Activated naive CD4-positive, alpha-beta T cell treated with Interleukin-2 at 50 U/mL for 16 hours (primary cell): Measurements from ENCODE around the gene ITGB3.

Source experiments
- DNase-seq: peaks from one replicate; pipeline ENCODE4 v3.0.0-alpha.2; 2020

ITGB3 gene

DNA sequence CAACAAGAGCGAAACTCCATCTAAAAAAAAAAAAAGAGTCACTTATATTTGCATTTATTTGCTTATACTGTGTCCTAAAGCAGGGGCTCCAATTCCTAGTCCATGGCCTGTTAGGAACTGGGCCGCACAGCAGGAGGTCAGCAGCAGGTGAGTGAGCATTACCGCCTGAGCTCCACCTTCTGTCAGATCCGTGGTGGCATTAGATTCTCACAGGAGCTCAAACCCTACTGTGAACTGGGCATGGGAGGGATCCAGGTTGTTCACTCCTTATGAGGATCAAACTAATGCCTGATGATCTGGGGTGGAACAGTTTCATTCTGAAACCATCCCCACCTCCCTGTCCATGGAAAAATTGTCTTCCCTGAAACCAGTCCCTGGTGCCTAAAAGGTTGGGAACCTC, 24.9 kb downstream of the ITGB3 start:
- no peak for DNase-seq

DNA sequence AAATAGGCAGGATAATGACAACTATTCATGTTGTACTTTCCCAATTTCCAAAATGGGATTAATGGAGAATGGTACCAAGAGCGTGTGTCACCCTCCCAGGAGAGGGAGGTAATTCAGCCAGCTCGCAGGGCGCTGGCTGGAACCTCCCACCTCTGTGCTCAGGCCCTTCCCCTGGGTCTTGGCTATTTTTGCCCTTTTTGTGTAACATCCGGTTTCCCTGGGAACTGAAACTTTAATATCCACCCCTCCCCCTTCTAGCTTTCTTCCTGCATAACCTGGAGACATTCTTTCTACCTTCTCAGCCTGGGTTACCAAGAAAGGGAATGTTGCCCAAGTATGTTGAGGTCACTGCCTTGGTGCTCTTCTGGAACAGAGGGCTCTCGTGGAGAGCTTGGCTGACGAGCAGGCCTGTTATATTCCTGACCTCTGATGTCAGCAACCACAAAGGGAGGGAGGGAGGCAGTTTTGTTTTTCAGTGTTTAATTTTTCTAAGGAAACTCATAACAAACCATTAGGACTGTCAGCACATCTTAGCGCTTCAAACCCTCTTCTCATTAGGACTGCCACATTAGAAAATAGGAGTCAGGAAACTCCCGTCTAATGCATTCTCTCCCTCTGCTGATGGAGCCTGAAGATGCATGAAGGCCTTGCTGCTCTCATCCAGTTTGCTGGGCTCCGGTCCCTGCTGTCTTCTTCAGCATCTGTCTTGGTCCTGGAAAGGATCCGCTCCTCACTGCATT, 25.6 kb downstream of the ITGB3 start:
- no peak for DNase-seq

DNA sequence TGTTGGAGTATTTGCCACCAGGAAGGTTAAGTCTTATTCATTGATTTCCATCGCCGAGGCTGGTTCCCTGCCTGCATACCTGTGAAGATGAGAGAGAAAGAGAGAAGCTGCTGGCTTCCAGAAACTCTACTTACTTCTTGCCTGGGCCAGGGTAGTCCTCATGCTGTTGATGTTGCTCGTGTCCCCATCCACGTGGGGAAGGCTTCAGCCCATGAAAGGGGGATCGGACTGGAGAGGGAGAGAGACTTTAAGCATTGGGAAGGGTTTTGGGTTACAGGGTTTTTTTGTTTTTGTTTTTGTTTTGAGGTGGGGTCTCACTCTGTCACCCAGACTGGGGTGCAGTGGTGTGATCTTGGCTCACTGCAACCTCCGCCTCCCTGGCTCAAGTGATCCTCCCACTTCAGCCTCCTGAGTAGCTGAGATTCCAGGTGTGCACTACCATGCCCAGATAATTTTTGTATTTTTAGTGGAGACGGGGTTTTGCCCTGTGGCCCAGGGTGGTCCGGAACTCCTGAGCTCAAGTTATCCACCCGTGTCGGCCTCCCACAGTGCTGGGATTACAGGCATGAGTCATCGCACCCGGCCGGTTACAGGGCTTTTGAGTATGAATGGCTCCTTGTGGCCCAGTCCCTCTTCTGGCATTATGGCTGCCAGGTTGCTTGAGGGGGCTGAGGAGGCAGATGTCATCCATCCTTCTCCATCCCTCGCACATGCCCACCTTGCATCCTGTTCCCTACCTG, 26.6 kb downstream of the ITGB3 start:
- DNase-seq: no peak

DNA sequence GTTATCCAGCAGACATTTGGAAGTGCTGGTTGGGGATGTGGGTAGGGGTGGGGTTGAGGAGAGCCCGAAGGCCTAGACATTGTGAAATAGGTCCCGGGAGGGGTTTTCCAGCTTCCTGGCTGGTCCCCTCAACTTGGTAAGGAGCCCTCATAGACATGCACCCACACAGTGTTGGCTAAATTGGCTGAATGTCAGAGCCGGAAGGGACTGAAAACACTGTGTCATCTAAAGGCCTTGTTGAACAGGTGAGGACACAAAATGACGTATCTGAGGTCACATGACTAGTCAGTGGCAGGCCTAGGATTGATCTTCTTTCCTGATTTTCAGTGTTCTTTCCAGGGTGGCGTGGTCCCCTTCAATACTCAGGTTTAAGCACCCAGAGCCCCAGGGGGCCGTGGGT, 27.6 kb downstream of the ITGB3 start:
- no peak for DNase-seq

DNA sequence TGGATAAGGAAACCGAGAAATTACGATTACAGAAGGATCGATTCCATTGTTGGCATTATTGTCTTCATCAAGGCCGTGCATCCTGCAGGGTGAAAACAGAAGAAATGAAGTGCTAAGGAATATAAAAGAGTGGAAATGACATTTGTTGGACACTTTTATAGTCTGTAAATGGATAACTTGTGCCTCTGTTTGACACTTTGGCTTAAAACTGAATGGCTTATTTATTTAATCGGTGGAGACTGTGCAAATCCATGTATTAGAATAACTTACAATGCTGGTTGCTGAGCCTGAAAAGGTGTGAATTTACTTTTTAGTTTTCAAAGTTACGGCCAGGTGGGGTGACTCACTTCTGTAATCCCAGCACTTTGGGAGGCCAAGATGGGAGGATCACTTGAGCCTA, 31.4 kb downstream of the ITGB3 start:
- no peak for DNase-seq

DNA sequence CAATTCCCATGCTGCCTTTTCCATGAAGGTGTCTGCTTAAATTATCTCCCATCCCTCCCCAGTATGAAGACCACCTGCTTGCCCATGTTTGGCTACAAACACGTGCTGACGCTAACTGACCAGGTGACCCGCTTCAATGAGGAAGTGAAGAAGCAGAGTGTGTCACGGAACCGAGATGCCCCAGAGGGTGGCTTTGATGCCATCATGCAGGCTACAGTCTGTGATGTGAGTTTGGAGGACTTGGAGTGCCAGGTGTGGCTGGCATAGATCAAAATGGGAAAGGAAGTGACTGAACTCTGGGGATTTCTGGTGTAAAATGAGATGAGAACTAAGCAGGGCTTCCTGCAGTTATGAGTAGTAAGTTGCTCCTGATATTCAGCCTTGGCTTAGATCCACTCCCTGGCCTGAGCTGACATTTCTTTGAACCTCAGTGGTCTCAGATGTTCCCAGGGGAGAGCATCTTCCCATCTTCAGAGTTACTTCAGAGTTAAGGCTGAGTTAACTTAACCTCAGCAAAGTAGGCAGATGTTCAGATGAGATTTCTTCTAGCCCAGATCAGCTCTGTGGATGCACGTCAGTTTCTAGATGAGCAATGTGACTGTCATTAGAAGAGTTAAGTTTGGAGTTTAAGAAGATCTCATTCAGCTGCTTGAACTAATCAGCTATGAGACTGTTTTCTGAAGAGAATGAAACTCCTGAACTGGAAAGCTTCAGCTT, 32.7 kb downstream of the ITGB3 start:
- DNase-seq: no peak

DNA sequence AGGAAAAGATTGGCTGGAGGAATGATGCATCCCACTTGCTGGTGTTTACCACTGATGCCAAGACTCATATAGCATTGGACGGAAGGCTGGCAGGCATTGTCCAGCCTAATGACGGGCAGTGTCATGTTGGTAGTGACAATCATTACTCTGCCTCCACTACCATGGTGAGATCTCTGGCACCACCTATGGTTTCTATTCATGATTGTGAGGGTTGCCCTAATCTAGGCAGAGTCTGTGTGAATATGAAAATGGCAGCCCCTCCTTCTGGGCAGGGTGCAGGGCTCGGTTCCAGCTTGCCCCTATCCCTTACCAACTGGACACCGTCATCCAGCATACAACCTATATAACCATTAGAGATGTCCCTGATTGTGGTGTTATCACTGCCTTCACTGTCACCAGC, 33.4 kb downstream of the ITGB3 start:
- no peak for DNase-seq

GRCh38 chr17:47287639-47288038, 34.0 kb downstream of the ITGB3 start:
- DNase-seq: no peak

GRCh38 chr17:47288531-47289116, 35.0 kb downstream of the ITGB3 start:
- DNase-seq: no peak

DNA sequence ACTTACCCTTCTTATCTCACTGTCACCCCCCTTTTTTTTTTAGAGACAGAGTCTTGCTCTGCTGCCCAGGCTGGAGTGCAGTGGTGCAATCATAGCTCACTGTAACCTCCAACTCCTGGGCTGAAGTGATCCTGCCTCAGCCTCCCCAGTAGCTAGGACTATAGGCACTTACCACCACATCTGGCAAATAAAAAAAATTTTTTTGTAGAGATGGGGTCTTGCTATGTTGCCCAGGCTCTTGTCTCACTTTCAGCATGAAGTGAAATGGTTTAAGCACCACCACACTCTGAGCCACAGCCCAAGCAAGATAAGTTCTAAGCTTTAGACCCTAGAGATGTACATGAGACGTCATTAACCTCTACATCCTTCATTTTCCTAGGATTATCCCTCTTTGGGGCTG, 35.7 kb downstream of the ITGB3 start:
- DNase-seq: no peak

- no peak for DNase-seq
Observed at GRCh38 chr17:47290870-47291241, 37.2 kb downstream of the ITGB3 start.

DNA sequence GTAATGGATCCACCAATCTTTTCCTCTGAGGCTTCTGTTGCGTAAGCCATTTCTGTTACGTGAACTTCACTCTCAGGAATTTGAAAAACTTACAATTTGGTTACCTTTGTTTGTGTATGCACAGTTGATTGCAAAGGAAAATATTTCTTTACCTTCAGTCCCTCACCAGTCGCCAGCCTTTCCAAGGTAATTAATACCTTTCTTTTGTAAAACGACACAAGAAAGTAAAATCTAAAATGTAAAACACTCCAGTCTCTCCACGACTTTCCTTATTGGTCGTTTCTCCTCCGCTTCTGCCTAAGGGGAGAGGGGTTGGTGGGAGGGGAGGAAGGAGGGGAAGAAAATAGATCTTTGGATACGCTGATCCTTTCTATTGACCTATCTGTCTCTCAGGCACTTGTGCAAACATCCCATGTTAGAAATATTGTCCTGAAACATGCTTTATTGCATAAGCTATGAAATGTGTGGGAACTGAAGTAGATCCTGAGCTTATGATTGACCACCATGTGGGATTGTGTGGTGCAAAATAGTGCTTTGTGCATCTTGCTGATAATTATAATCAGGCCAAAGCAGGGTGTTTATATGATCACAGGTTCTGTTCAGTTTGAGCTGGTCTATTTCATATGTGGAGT, 37.7 kb downstream of the ITGB3 start:
- no peak for DNase-seq

- no peak for DNase-seq
Observed at GRCh38 chr17:47292206-47292605, 38.6 kb downstream of the ITGB3 start.

DNA sequence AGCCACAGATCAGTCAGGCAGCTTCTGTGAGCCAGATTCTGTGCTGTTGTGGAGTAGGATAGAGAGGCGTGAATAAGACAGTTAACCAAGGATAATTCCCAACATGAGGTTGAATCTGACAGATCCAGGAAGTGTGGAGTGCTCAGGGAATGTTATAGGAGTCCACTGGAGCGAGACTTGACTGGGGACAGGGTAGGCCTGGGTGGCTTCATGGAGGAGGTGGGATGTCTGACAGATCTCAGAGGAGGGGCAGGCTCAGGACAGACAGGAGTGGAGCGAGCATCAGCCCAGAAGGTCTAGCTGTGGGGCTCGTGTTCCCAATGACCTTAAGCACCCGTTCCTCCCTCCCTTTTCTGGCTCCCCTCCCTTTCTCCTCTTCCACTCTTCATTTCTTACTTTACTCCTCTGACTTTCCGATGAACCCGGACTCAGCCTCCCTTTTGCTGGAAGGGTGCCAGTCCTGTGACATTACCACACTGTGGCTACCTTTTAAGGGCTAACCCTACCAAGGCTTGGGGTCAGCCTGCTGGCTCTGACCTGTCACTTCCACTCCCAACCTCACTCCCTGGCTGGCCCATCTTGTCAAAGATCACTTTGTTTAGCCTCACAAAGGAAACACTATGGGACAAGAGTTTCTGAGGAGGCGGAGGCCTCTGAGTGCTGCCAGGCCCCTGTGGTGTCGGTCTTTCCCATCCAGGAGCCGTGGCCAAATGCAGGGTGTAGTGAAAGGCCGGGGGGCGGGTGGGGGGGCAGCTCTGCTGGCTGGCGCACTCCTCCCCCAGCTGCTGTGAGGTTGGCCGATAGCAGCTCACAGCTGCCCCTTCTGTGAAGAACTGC, 41.6 kb downstream of the ITGB3 start:
- DNase-seq: no peak

DNA sequence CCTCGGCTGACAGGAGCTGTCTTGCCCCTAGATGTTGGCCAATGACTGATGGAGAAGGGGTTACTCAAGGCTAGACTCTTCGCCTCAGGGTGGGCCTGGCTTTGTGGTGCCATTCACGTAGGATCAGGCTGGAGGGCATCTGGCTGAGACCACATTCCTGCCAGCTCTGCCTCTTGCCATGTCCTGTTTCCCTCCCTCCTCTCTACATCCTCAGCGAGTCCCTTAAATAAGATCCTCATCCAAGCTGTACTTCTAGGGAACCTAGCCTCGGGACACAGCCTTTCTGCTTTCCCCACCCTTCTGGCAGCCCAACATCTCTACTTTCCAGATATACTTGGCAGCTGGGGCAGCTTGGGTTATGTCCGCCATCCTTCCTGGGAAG, 42.2 kb downstream of the ITGB3 start:
- no peak for DNase-seq

- no peak for DNase-seq
Observed at GRCh38 chr17:47297661-47298400, 44.2 kb downstream of the ITGB3 start.

GRCh38 chr17:47298712-47299111, 45.1 kb downstream of the ITGB3 start:
- DNase-seq: no peak

GRCh38 chr17:47299239-47299910, 45.7 kb downstream of the ITGB3 start:
- DNase-seq: no peak

GRCh38 chr17:47300718-47301117, 47.1 kb downstream of the ITGB3 start:
- no peak for DNase-seq

DNA sequence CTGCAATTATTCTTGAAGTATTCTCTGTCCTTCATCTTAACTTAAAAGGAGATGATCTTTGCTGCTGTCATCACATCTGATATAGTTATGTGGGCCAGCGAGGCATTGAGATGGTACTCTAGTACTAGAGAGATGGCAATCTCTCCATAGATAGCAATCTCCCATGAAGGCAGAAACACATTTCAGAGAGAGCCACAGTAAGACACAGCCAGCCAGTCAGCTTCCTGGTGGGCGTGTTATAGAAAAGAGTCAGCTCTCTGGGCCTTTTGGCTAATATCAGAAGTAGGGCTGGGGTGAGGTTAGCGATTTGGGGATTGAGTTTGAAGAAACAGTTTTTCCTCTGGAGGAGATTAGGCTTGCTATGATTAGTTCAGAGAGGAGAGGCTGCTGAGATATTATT, 47.5 kb downstream of the ITGB3 start:
- no peak for DNase-seq

DNA sequence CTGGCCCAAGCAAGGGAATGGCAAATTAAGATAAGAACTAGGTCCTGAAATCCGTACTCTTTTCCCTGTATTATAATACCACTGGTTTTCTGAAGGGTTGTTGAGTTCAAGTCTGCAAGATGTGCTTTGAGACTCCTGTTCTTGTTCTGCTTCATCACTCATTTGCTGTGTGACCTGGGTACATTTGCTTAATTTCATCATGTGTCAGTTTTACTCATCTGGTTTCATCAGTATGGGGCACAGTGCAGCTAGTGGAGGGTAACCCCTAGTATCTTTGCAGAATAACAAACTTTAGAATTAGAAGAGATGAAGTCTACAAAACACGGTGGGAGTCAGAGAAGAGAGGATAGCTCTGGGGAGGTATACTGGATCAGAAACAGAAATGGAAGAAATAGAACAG, 48.2 kb downstream of the ITGB3 start:
- DNase-seq: no peak
